Measurements from ENCODE around the gene HLA-A.
A peak's percentile ranks its signal among the peaks of the same experiment; 100 is the strongest.
"Not testable (repeated sequence)": the region's sequence is repeated elsewhere in the genome, so short reads cannot be mapped to it uniquely, and the experiment has no call there.

The HLA-A gene

DNA sequence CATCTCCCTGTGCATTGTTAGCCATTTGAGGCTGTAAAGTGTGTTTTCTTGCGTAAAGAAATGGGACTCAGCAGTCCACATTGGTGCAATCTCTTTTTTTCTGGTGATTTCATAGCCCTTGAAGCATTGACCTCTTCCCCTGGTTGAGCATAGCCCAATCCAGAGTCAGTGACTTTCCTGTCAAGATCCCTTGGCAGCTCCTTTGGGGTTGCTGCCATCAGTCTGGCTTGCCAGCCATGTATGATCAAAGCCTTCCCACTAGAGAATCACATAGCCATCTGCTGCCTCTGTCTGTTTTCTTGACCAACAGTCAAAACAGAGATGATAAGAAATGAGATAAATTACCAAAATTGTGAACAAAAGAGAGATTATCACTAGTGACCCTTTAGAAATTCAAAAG, 19.6 kb downstream of the HLA-A start:
- DNase-seq (ENCODE audit: low read depth), result no peak

DNA sequence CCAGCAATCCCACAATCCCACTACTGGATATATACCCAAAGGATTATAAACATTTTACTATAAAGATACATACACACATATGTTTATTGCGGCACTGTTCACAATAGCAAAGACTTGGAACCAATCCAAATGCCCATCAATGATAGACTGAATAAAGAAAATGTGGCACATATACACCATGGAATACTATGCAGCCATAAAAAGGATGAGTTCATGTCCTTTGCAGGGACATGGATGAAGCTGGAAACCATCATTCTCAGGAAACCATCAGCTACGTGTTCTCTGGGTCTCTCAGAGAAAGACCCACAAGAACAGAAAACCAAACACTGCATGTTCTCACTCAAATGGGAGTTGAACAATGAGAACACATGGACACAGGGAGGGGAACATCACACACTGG, 21.4 kb downstream of the HLA-A start:
- DNase-seq (ENCODE audit: low read depth), result not testable (repeated sequence)

DNA sequence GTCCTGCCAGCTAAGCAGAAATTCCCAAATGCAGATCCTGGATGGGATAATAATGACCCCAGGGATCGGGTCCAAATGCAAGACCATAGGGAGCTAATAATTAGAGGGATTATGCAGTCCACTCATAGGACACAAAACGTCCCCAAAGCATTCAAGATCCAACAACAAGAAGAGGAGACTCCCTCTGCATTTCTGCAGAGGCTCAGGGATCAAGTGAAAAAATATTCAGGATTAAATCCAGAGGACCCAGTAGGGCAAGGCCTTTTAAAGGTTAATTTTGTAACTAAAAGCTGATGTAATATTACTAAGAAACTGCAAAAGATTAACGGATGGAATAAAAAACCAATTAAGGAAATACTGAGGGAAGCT, 22.2 kb downstream of the HLA-A start:
- DNase-seq (ENCODE audit: low read depth), result no peak

DNA sequence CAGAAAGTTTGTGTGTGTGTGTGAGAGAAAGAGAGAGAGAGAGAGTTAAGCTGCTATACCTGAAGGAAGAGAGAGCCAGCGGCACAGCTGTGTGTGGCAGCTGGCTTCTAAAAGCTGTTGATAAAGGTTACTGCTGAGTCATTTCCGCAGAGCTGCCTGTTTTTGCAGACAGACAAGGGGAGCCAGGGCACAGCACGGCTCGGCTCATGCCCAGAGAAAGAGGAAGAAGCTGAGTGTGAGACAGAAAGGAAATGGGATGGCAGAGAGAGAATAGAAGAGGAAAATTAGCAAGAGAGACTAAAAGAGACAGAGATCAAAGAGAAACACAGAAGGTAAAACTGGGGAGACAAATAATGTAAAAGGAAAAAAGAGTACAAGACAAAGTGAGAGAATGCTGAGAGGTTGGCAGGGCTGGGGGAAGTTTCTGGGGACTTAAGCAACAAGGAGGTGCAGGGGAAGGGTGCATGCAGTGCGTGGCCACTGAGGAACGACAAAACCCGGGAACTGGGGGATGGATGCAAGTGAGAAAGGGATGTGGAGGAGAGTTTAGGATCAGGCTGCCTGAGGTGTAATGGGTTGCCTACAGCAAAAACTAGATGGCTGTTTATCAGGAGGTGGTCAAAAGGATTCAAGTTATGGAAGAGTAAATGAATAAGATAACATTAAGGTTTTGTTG, 22.7 kb downstream of the HLA-A start:
- peak; percentile 68 for DNase-seq (ENCODE audit: low read depth)

DNA sequence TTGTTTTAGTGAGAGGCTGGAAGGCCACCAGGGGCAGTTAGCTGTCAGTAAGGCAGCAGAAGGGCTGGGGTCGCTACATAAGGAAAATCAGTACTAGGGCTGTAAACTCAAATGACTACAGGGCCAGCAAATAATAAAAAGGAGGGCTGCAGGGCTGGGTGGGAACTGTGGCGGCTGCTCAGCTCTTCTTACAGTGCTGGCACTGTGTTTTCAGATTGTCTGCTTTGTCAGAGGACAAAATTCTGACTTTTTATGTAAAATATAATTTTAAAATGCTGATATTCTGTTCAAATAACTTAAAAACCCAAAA, 23.2 kb downstream of the HLA-A start:
- DNase-seq (ENCODE audit: low read depth), result no peak

DNA sequence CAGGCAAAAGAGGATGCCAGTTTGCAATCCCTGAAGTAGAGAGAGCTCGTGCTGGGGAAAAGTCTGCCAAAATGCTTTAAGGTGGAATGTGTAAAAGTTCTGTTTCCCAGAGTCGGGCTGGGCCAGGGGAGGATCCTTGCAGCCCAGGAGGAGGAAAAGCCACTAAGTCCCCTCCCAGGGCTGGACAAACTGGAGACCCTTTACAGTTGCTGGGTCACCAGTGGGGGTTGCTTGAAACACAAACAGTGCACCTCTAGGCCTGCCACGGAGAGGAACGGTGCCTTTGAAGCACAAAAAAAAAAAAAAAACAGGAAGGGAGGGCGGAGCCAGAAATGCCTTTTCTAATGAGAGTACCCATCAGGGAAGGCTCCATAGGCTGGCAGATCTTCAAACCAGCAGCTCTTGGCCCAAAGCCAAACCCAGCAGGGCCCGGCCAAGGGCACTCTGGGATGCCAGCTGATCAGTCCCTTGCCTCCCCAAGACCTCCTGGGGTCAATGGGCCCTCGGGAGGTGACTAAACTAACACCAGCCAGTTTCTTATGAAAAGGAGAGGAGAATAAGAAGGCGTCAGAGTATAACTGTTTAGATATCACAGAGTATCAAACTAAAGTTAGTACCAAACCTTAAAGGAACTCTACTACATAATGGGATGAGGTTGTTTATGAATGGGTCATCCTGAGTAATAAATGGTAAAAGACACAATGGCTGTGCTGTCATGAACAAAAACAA, 23.7 kb downstream of the HLA-A start:
- DNase-seq (ENCODE audit: low read depth), result peak; percentile 90

DNA sequence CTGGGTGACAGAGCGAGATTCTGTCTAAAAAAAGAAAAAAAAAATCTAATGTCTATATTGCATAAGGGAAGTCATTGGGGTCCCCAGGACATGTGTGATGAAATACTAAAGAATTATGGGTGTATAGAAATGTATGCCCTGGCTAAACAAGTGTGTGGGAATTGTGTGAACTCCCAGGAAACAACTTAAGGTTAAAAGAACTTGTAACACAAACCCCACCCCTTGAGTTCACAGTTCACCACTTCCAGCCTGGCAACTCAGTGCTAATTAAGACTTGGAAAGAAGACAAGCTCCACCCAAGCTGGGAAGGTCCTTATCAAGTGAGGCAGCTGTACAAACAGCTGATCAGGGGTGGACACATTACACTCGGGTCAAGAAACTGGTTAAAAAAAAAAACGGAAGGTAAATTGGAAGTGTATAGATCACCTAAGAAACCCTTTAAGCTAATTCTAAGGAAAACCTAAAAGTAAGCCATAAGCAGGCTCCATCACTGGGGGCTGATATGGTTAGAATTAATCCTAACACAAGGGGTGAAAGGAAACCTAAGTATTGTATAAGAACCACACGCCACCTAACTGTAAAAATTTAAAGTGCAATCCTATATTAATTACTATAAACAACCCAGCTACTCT, 25.2 kb downstream of the HLA-A start:
- no peak for DNase-seq (ENCODE audit: low read depth)

DNA sequence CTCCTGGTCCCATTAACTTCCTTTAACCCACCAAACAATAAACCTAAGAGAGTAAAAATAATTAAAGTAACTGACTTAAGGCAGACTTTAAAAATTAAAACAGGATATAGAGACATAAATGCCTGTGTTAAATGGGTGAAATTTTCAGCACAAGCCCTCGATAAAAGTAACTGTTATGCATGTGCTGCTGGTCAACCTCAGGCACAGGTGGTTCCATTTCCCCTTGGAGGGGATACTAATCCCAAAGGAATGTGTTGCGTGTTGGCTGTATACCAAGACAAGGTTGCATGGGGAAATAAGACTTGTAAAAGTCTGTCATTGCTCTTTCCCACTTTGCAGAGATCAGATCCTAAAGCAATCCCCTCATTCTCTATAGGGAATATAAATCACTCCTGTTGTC, 25.8 kb downstream of the HLA-A start:
- DNase-seq (ENCODE audit: low read depth), result peak; percentile 30

DNA sequence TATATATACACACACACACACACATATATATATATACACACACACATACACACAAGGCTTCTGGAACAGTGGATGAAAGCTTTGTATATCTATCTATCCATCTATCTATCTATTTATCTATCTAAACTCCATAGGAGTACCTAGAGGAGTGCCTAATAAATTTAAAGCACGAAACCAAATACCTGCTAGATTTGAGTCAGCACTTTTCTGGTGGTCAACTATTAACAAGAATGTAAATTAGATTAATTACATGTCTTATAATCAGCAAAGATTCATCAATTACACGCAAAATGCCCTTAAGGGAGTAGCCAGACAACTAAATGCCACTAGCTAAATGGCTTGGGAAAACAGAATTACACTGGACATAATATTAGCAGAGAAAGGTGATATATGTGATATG, 26.6 kb downstream of the HLA-A start:
- no peak for DNase-seq (ENCODE audit: low read depth)

DNA sequence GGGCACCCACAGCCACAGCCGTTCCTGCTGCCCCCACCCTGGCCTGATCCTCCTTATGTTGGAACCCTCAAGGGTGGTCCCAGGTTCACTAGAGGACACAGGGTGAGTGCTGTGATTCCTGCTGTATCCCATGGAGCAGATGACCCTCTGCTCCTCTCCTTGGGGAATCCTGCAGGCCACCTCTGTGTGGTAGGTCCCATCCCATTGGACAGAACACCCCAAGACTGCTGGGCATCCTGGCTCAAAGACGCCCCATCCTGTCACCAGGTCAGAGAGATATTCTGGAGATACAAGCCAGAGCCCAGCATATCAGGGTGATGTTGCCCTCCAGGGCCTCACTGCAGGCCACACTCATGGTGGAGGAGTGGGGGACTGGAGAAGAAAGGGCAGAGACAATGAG, 28.4 kb downstream of the HLA-A start:
- DNase-seq (ENCODE audit: low read depth), result no peak

DNA sequence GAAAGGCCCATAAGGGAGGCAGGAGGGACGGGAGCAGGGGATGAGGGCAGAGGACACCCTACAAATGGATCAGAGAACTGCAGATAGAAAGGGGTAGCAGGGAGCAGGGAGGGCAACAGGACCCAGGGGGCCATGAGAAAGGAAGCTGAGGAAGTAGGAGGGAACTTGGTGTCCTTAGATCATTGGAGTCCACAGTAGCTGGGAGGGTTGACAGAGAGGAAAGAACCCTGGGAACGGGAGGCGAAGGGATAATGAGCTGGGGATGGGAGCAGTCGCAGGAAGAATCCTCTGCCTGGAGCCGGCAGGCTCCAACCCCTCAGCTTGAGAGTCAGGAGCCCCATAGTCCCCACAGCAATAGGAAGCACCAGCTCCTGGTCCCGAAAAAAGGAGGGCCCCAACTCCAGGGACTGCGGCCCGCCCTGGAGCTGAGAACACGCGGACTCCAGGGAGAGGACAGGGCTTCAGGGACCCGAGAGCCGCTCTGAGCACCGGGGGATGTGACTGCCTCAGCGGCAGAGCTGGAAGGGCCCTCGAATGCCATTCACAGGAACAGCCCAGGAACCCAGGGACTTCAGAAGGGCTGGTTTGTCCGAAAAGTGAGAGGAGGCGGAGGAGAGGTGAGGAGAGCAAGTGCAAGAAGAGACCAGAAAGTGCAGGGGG, 32.7 kb downstream of the HLA-A start:
- DNase-seq (ENCODE audit: low read depth), result no peak

DNA sequence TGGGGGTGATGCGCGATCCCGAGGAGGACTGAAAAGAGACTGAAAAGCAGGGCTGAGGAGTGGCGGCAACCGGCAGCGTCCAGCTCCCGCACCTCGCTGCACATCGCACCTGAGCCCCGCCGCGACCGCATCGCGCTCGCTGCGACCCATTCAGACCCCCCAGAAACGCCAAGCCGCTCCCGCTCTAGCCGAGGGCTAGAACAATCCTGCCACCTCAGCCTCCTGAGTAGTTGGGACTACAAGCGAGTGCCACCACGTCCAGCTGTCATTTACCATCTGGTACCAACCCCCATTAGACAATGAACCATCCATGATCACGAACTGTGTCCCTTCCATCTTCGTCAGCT, 33.2 kb downstream of the HLA-A start:
- DNase-seq (ENCODE audit: low read depth), result no peak

DNA sequence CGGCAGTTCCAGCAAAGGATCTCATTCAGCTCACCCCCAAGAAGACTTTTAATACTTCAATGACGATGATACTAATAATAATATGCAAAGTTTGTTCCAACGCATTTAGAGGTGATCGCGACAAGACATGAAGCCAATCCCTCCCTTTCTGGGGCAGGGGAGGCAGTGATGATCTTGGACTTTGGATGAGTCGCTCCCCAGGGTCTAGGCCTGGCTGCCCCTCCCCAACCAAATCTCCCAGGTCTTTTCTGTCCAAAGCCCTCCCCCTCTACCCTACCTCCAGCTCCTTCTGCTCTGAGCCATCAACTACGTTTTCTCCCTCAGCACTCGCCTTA, 33.9 kb downstream of the HLA-A start:
- DNase-seq (ENCODE audit: low read depth), result no peak

DNA sequence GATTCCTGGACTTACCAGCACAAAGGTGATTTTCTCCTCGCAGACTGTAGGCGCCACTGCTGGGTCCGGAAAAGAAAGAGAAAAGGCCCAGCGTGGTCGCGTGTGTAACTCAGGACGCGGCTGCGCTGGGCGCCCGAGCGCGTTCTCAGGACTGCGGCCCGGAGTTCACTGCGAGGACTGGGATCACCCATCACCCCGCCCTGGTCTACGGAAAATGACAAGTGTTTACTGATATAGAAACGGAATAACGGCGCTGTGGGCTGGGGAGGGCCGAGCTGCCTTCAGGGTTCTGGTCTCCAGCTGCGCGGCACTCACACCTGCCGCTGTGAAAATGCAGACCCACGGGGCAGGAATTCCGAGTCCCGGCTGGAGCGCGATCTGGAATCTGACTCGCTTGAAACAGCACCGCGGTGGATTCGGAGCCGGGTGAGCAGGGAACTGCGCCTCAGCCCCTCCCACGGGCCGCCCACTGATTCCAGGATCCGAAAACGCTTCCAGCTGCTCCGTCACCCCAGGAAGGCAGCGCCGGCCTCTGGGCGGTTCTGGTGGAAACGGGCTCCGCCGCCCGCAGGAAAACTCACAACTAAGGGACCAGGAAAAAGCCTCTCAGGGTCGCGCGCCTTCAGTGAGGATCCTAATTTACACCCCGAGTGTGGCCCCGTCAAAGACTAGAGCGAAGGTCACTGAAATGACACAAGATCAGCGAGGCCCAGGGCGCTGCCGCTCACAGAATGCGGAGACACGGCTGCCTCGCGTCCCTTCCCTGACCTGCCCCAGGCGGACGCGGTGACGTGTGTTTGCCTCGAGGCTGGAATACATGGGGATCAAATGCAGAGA, 34.5 kb downstream of the HLA-A start:
- no peak for DNase-seq (ENCODE audit: low read depth)

DNA sequence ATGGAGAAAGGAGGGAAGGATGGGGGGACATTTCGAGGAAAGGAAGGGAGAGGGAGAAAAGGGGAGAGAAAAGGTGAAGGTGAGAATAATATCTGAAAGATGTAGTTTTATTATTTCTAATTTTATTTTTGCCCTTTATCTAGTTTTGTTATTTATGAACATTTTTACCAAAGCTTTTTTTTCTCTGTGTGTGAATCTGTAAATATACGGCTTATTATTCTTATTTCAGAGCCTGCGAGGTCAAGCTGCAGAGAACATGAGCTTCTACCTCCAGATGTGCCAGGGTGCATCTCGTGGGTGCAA, 35.0 kb downstream of the HLA-A start:
- no peak for DNase-seq (ENCODE audit: low read depth)

DNA sequence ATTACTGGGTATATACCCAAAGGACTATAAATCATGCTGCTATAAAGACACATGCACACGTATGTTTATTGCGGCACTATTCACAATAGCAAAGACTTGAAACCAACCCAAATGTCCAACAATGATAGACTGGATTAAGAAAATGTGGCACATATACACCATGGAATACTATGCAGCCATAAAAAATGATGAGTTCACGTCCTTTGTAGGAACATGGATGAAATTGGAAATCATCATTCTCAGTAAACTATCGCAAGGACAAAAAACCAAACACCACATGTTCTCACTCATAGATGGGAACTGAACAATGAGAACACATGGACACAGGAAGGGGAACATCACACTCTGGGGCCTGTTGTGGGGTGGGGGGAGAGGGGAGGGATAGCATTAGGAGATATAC, 37.7 kb downstream of the HLA-A start:
- not testable (repeated sequence) for DNase-seq (ENCODE audit: low read depth)

DNA sequence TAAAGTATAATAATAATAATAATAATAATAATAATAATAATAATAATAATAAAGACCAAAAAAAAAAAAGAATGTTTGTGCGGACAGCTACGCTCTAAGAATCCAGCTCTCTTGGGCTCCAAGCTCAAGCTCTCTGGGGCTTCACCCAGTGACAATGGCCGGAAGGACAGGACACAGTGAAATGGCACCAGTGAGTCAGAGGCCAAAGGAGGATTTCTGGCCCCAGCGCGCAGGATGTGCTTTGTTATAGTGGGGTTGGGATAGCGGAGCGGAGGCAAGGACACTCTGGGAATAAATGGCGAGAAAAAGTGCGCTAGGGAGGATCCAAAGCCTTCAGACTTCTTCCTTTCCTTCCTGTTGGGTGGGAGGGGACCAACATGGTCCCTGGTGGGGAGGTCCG, 38.2 kb downstream of the HLA-A start:
- DNase-seq (ENCODE audit: low read depth), result no peak

DNA sequence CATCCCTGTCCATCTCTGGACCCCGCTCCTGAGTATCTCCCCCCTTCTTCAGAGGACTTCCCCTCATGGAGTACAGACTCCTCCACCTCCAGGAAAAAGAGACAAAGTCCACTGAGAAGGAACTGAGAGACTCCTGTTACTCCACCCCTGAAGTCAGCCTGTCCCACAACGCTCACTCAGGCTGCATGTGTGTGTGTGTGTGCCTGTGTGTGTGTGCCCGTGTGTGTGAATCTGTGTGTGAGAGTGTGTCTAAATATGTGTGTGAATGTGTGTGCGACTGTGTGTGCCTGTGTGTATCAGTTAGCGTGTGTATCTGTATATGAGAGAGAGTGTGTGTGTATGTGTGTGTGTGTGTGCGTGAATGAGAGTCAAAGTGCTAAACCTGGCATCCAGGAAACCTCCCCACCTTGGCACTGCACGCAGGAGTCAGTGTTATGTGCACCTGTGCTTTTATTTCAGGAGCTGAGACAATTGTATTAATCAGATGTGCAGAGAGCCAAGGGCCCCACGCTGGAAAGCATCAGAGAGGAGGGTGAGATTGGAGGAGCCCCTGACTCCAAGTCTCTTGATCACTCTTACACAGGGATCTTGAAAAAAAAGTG, 39.0 kb downstream of the HLA-A start:
- DNase-seq (ENCODE audit: low read depth), result no peak

DNA sequence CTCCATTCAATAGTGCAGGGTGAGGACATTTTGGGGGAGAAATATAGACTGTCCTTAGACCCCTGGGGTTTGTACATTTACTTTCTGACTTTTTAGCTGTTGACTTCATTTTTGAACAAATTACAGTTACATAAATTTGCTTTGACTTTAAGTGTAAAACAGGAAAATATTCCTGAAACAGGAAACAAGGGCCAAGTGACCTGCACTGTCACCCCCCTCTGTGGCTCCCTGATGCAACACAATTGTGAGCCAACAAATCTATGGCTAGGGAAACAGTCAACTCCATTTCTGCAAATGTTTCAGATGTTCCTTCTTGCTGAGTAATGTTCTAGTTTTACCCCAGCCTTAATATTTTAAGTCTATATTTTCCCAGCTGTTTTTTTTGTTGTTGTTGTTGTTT, 39.8 kb downstream of the HLA-A start:
- no peak for DNase-seq (ENCODE audit: low read depth)

DNA sequence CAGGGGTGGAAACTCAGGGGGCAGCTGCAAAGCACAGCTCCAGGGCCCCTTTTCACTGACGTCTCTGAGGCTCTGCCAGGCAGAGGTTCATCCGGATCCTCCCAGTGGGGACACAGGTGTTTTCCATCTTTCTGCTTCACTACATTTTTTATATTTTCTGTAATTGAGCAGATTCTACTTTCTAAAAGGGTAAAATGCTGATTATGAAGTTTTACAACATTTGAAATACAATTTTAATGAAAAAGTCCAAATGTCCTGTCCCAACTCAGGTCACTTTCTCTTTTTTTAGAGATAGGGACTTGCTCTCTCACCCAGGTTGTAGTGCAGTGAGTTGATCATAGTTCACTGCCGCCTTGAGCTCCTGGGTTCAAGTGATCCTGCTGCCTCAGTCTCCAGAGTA, 41.9 kb downstream of the HLA-A start:
- no peak for DNase-seq (ENCODE audit: low read depth)

DNA sequence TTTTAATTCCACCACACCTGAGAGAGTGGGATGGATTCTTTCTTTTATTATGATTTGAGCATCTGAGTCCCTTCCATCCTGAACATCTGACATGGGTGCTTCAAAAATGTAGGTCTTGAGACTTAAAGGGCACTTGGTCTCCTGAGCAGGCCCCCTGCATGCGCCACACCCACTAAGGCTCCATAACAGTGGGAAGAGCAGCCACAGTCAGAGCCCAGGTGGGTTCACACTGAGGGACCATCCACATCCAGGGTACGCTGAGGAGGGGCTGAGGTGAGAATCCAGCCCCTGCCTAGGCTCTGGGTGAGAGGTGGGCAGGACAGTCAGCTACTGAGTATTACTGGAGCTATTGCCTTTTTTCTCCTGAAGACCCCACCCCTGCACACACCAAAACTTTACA, 42.7 kb downstream of the HLA-A start:
- no peak for DNase-seq (ENCODE audit: low read depth)

DNA sequence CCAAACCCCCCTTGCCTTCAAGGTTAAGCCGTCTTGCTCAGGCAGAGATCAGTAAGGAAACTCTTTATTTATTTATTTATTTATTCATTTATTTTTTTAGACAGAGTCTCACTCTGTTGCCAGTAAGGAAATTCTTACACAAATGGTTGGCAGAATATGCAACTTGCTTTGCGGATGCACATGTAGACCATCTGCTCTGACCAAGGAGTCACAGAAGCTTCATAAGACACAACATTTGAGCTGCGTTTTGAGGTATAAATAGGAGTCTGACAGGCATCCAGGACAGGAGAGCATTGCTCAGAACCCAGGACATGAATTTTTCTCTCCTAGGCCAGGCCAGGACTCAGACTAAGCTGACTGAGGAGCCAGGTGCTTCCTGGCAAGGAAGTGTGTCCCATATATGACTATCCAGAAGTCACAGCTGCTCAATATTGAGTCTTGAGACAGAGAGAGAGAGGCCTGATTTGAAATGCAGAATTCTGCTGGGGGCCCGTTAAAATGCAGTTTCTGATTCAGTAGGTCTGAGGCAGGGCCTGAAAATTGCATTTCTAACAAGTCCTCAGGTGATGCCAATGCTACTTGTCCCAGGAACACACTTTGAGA, 43.9 kb downstream of the HLA-A start:
- no peak for DNase-seq (ENCODE audit: low read depth)
